GM23338 (cell line): ENCODE data around the gene ABCC5. TPM values are rescaled to one million over a fixed set of nuclear protein-coding genes. Genes with fewer than 3 reads are reported as not detected.

Experiments used
- ATAC-seq: fragments of 200-7000 bp; cut with Tn5 transposase; 3 replicates; pipeline ENCODE4 v1.9.1; 2020
- DNase-seq: peaks from one replicate; pipeline ENCODE4 v3.0.0-alpha.2; 2015; ENCODE audit warnings: low spot score
- H2AFZ ChIP-seq: fragments of 200-600 bp; sonication (generic); 2 replicates; pipeline ENCODE4 v1.8.0; 2016; ENCODE audit warnings: antibody characterized with exemption, mild to moderate bottlenecking, moderate library complexity
- H3F3A ChIP-seq: fragments of 200-600 bp; sonication (generic); replicated peaks from 2 replicates; pipeline ENCODE4 v1.8.0; 2017; ENCODE audit warnings: antibody characterized with exemption, mixed run types, low read depth
- H3K27ac ChIP-seq: fragments of 200-600 bp; sonication (generic); 2 replicates; pipeline ENCODE4 v1.6.1; 2016; ENCODE audit warnings: low read depth
- H3K27me3 ChIP-seq: fragments of 200-600 bp; sonication (generic); 2 replicates; pipeline ENCODE4 v1.8.0; 2016; ENCODE audit warnings: mild to moderate bottlenecking, mixed run types, moderate library complexity; ENCODE audit not compliant: insufficient read depth
- H3K36me3 ChIP-seq: fragments of 200-600 bp; sonication (generic); 2 replicates; pipeline ENCODE4 v1.8.0; 2016; ENCODE audit warnings: mild to moderate bottlenecking; ENCODE audit not compliant: insufficient read depth
- H3K4me1 ChIP-seq: fragments of 200-600 bp; sonication (generic); 2 replicates; pipeline ENCODE4 v1.8.0; 2016; ENCODE audit warnings: mild to moderate bottlenecking, moderate library complexity; ENCODE audit not compliant: insufficient read depth
- H3K4me2 ChIP-seq: fragments of 200-600 bp; sonication (generic); 2 replicates; pipeline ENCODE4 v1.7.1; 2017; ENCODE audit warnings: mixed run types
- H3K4me3 ChIP-seq: fragments of 200-600 bp; sonication (generic); 2 replicates; pipeline ENCODE4 v1.6.1; 2016; ENCODE audit warnings: mixed run types
- H3K79me2 ChIP-seq: fragments of 200-600 bp; sonication (generic); replicated peaks from 2 replicates; pipeline ENCODE4 v1.8.0; 2017; ENCODE audit warnings: mild to moderate bottlenecking; ENCODE audit not compliant: insufficient read depth
- H3K9me2 ChIP-seq: fragments of 200-600 bp; sonication (generic); 2 replicates; pipeline ENCODE4 v1.8.0; 2017; ENCODE audit not compliant: insufficient read depth
- H4K20me1 ChIP-seq: fragments of 200-600 bp; sonication (generic); replicated peaks from 2 replicates; pipeline ENCODE4 v1.8.0; 2017; ENCODE audit warnings: mild to moderate bottlenecking; ENCODE audit not compliant: insufficient read depth
- H3K27ac Mint-ChIP-seq: 2 replicates; pipeline ENCODE4 v1.8.0; 2020; ENCODE audit warnings: inconsistent platforms, mild to moderate bottlenecking, moderate library complexity, mixed read lengths
- H3K27me3 Mint-ChIP-seq: 3 replicates; pipeline ENCODE4 v1.8.0; 2022; ENCODE audit warnings: low read depth, mild to moderate bottlenecking, moderate library complexity, mixed read lengths, inconsistent platforms; ENCODE audit not compliant: insufficient read depth, poor library complexity
- H3K36me3 Mint-ChIP-seq: 3 replicates; pipeline ENCODE4 v1.8.0; 2021; ENCODE audit warnings: low read depth, mild to moderate bottlenecking, inconsistent platforms, moderate library complexity, mixed read lengths
- H3K4me1 Mint-ChIP-seq: 3 replicates; pipeline ENCODE4 v1.8.0; 2020; ENCODE audit warnings: mild to moderate bottlenecking, inconsistent platforms, mixed read lengths
- H3K4me3 Mint-ChIP-seq: 3 replicates; pipeline ENCODE4 v1.8.0; 2021; ENCODE audit warnings: moderate library complexity, mild to moderate bottlenecking, inconsistent platforms, mixed read lengths
- H3K9me3 Mint-ChIP-seq: 3 replicates; pipeline ENCODE4 v1.8.0; 2020; ENCODE audit warnings: moderate library complexity, mild to moderate bottlenecking, inconsistent platforms, mixed read lengths
- CREB1 ChIP-seq: fragments of 250-450 bp; sonication (Bioruptor Pico); IDR thresholded peaks from 2 replicates; pipeline ENCODE4 v1.5.0; 2020; ENCODE audit warnings: low read depth, mild to moderate bottlenecking, moderate library complexity
- EZH2 ChIP-seq: fragments of 200-600 bp; sonication (generic); IDR thresholded peaks from one replicate; pipeline ENCODE4 v1.8.0; 2017; ENCODE audit warnings: antibody characterized with exemption, mild to moderate bottlenecking, low read depth; ENCODE audit not compliant: unreplicated experiment
- EZH2phosphoT487 ChIP-seq: fragments of 200-600 bp; sonication (generic); IDR thresholded peaks from one replicate; pipeline ENCODE4 v1.8.1; 2018; ENCODE audit warnings: antibody characterized with exemption; ENCODE audit not compliant: unreplicated experiment
- JUNB ChIP-seq: IDR thresholded peaks from one replicate; pipeline ENCODE4 v1.6.1; 2016; ENCODE audit warnings: antibody characterized with exemption; ENCODE audit not compliant: unreplicated experiment
- ZNF114 ChIP-seq: fragments of 250-450 bp; sonication (Bioruptor Pico); IDR thresholded peaks from 2 replicates; pipeline ENCODE4 v1.5.0; 2020; ENCODE audit warnings: mild to moderate bottlenecking, moderate library complexity
- ZNF462 ChIP-seq: fragments of 250-450 bp; sonication (Bioruptor Pico); IDR thresholded peaks from 2 replicates; pipeline ENCODE4 v1.5.0; 2020; ENCODE audit warnings: mild to moderate bottlenecking, moderate library complexity
- polyA plus RNA-seq: library from polyadenylated mRNA; unstranded; fragments of >200 nt; fragmentation: Nextera tagmentation; extraction: Ambion mirVana; gene quantifications from 2 replicates; pipeline ENCODE4 v1.2.1, GENCODE V29; 2016
- total RNA-seq: library from RNA; depleted of rRNA; stranded (reverse); fragments of >200 nt; shearing (Covaris generic); gene quantifications from 2 replicates; pipeline ENCODE4 v1.2.3, GENCODE V29; 2014

Gene ABCC5
- total and polyA plus RNA-seq, 2 experiments from 2014 or later, result 14.0 to 39.9 TPM

- no peak overlapping the region for H3K27ac Mint-ChIP-seq
Measured at GRCh38 chr3:183988216-183988790, 29.4 kb downstream of the ABCC5 start.

More at GRCh38 chr3:183988216-183988790, 29.4 kb downstream of the ABCC5 start:
- Histone ChIP-seq H3K27ac (no peak overlapping the region), H3K36me3 (peaks cover 5% of the 10 kb centered on the region), H3F3A (no peaks in the 10 kb centered on the region), H3K4me1 (peaks cover 14% of the 10 kb centered on the region), H3K4me3 (no peak overlapping the region), H3K27me3 (no peaks in the 10 kb centered on the region), H3K79me2 (0 out of 2 replicates have a peak, but pooled peaks cover 7% of the 10 kb centered on the region), H3K4me2 (no peak overlapping the region), H4K20me1 (no peaks in the 10 kb centered on the region; the same call in 1 of the 2 replicates), H3K9me2 (no peaks in the 10 kb centered on the region), H2AFZ (no peak overlapping the region)
- Mint-ChIP-seq H3K27me3 (peaks cover 3% of the 10 kb centered on the region), H3K36me3 (peaks cover 38% of the 10 kb centered on the region), H3K4me1 (peaks cover 21% of the 10 kb centered on the region), H3K9me3 (no peaks in the 10 kb centered on the region), H3K4me3 (no peak overlapping the region)
- ATAC-seq (no peak), DNase-seq (no peak)
- no peak for TF ChIP-seq ZNF462
- TF ChIP-seq JUNB, result no peak
- TF ChIP-seq CREB1 (CRISPR knock-in tag), result no peak
- TF ChIP-seq ZNF114 (CRISPR knock-in tag), result no peak
- TF ChIP-seq EZH2phosphoT487, result no peak
- TF ChIP-seq EZH2, result no peak
